ENCODE results near the gene SPRY1. TPM values are rescaled to one million over a fixed set of nuclear protein-coding genes. Genes with fewer than 3 reads are reported as not detected.

Gene SPRY1
- total RNA-seq, 2 experiments from 2014 or later, result 7.4 to 7.8 TPM

GRCh38 chr4:123443401-123444289, 47.0 kb downstream of the SPRY1 start:
- H3K36me3 Mint-ChIP-seq (ENCODE audit: low read depth), result no peaks in the 10 kb centered on the region
- ChIA-PET POLR2A (interaction anchor here (0.6 to 1.1 kb wide), 2 partner anchors 40 to 521 kb away, joined by 3 read pairs; partner anchors contain the start of gene NUDT6), CTCF (interaction anchor here (1.3 to 1.6 kb wide), 2 partner anchors 16 to 20 kb away, joined by 3 to 5 read pairs; no protein-coding TSS in a partner anchor)
- H3K4me3 Mint-ChIP-seq, result peak overlapping the region; percentile 44
- no peaks in the 10 kb centered on the region for H3K27me3 Mint-ChIP-seq
- peak; percentile 45 for DNase-seq
- peaks cover 26% of the 10 kb centered on the region for H3K4me1 Mint-ChIP-seq
- peaks cover 3% of the 10 kb centered on the region for H3K9me3 Mint-ChIP-seq
- peak overlapping the region; percentile 85 for H3K27ac Mint-ChIP-seq

- peak; percentile 40 for DNase-seq
- Mint-ChIP-seq H3K4me3 (peak overlapping the region; percentile 44), H3K27ac (peak overlapping the region; percentile 84), H3K27me3 (no peaks in the 10 kb centered on the region), H3K36me3 (ENCODE audit: low read depth) (no peaks in the 10 kb centered on the region), H3K4me1 (peaks cover 30% of the 10 kb centered on the region), H3K9me3 (peaks cover 3% of the 10 kb centered on the region)
- ChIA-PET CTCF (interaction anchor here (1.3 to 1.6 kb wide), 2 partner anchors 16 to 19 kb away, joined by 3 to 5 read pairs; no protein-coding TSS in a partner anchor), POLR2A (interaction anchor here (0.6 to 1.1 kb wide), 2 partner anchors 41 to 522 kb away, joined by 3 read pairs; partner anchors contain the start of gene NUDT6)
Measured at GRCh38 chr4:123444290-123444731, 47.7 kb downstream of the SPRY1 start.

GRCh38 chr4:123446865-123447474, 50.4 kb downstream of the SPRY1 start:
- H3K36me3 Mint-ChIP-seq (ENCODE audit: low read depth), result no peaks in the 10 kb centered on the region
- ChIA-PET CTCF (no interaction called here), POLR2A (no interaction called here)
- H3K27me3 Mint-ChIP-seq, result no peaks in the 10 kb centered on the region
- H3K4me1 Mint-ChIP-seq, result peaks cover 41% of the 10 kb centered on the region
- no peak for DNase-seq
- no peak overlapping the region for H3K4me3 Mint-ChIP-seq
- peaks cover 3% of the 10 kb centered on the region for H3K9me3 Mint-ChIP-seq
- no peak overlapping the region for H3K27ac Mint-ChIP-seq

- peak overlapping the region; percentile 22 for H3K27ac Mint-ChIP-seq
- no peak overlapping the region for H3K4me3 Mint-ChIP-seq
- no peaks in the 10 kb centered on the region for H3K27me3 Mint-ChIP-seq
- peaks cover 3% of the 10 kb centered on the region for H3K9me3 Mint-ChIP-seq
- H3K36me3 Mint-ChIP-seq (ENCODE audit: low read depth), result no peaks in the 10 kb centered on the region
- ChIA-PET POLR2A (no interaction called here), CTCF (no interaction called here)
- peaks cover 31% of the 10 kb centered on the region for H3K4me1 Mint-ChIP-seq
- DNase-seq, result no peak
Measured at GRCh38 chr4:123449362-123449761, 52.8 kb downstream of the SPRY1 start.

- Mint-ChIP-seq H3K27me3 (no peaks in the 10 kb centered on the region), H3K36me3 (ENCODE audit: low read depth) (no peaks in the 10 kb centered on the region), H3K4me1 (peaks cover 28% of the 10 kb centered on the region), H3K4me3 (no peak overlapping the region), H3K27ac (peak overlapping the region; percentile 13), H3K9me3 (peaks cover 3% of the 10 kb centered on the region)
- CTCF ChIA-PET, result interaction anchor here (0.6 kb wide), 1 partner anchor 1413 kb away, joined by 4 read pairs; no protein-coding TSS in a partner anchor
- POLR2A ChIA-PET, result no interaction called here
- no peak for DNase-seq
Measured at GRCh38 chr4:123449780-123450179, 53.2 kb downstream of the SPRY1 start.

- ChIA-PET CTCF (no interaction called here), POLR2A (no interaction called here)
- Mint-ChIP-seq H3K27ac (no peak overlapping the region), H3K9me3 (peaks cover 3% of the 10 kb centered on the region), H3K27me3 (no peaks in the 10 kb centered on the region), H3K36me3 (ENCODE audit: low read depth) (peaks cover 1% of the 10 kb centered on the region), H3K4me3 (no peak overlapping the region), H3K4me1 (peaks cover 28% of the 10 kb centered on the region)
- DNase-seq, result no peak
Measured at GRCh38 chr4:123450393-123450792, 53.8 kb downstream of the SPRY1 start.

GRCh38 chr4:123452616-123453015, 56.0 kb downstream of the SPRY1 start:
- CTCF ChIA-PET, result interaction anchor here (0.7 to 0.8 kb wide), 2 partner anchors 8 to 10 kb away, joined by 3 to 4 read pairs; no protein-coding TSS in a partner anchor
- DNase-seq, result no peak
- H3K36me3 Mint-ChIP-seq (ENCODE audit: low read depth), result peaks cover 2% of the 10 kb centered on the region
- H3K4me3 Mint-ChIP-seq, result no peak overlapping the region
- peaks cover 6% of the 10 kb centered on the region for H3K9me3 Mint-ChIP-seq
- H3K27ac Mint-ChIP-seq, result no peak overlapping the region
- H3K27me3 Mint-ChIP-seq, result no peaks in the 10 kb centered on the region
- peaks cover 22% of the 10 kb centered on the region for H3K4me1 Mint-ChIP-seq
- POLR2A ChIA-PET, result interaction anchor here (0.6 kb wide), 1 partner anchor 220 kb away, joined by 3 read pairs; no protein-coding TSS in a partner anchor

GRCh38 chr4:123453061-123453680, 56.6 kb downstream of the SPRY1 start:
- peaks cover 22% of the 10 kb centered on the region for H3K4me1 Mint-ChIP-seq
- H3K27ac Mint-ChIP-seq, result no peak overlapping the region
- H3K27me3 Mint-ChIP-seq, result no peaks in the 10 kb centered on the region
- CTCF ChIA-PET, result interaction anchor here (0.7 to 0.8 kb wide), 2 partner anchors 8 to 9 kb away, joined by 3 to 4 read pairs; no protein-coding TSS in a partner anchor
- POLR2A ChIA-PET, result no interaction called here
- peaks cover 6% of the 10 kb centered on the region for H3K9me3 Mint-ChIP-seq
- DNase-seq, result no peak
- H3K36me3 Mint-ChIP-seq (ENCODE audit: low read depth), result peaks cover 2% of the 10 kb centered on the region
- no peak overlapping the region for H3K4me3 Mint-ChIP-seq
